ENCODE results near the gene GAS1.

GAS1 gene

DNA sequence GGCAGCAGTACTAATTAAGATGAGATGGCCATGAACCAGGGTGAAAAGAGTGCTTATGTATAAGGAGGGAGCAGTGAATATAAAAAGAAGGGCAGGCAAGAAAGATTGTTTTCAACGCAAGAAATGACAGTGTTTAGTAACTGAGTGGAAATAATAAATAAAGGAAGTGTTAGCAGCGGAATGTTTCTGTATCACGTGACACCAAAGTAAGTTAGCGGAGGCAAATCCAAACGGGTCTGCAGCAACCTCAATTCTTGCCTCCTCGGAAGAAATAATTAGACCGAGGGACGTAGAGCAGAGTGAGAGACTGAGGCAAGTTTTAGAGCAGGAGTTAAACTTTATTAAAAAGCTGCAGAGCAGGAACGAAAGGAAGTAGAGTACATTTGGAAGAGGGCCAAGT lies 15.4 kb upstream of the GAS1 start:
- DNase-seq (ENCODE audit: low read depth, low spot score), result no peak
- H3K36me3 ChIP-seq (ENCODE audit: insufficient read depth, insufficient read length, low read length), result no peaks in the 10 kb centered on the region
- H3K9me3 ChIP-seq (ENCODE audit: insufficient read depth, low read length), result no peaks in the 10 kb centered on the region
- no peak overlapping the region for H3K9ac ChIP-seq (ENCODE audit: insufficient read length, low read depth)
- no peak overlapping the region for H3K4me3 ChIP-seq (ENCODE audit: insufficient read length, low read depth)
- no peaks in the 10 kb centered on the region for H3K27me3 ChIP-seq (ENCODE audit: insufficient read depth, insufficient read length)
- TF ChIP-seq ZNF274 (IDR thresholded peaks at IDR 0.05; ENCODE audit: low read depth, low read length), result no peak
- TF ChIP-seq YY1 (IDR thresholded peaks at IDR 0.05; ENCODE audit: insufficient read depth, insufficient read length), result no peak
- TF ChIP-seq SUZ12 (IDR thresholded peaks at IDR 0.05; ENCODE audit: extremely low read depth, insufficient read depth, insufficient read length), result no peak
- H3K4me1 ChIP-seq (ENCODE audit: insufficient read depth, insufficient read length), result no peaks in the 10 kb centered on the region

DNA sequence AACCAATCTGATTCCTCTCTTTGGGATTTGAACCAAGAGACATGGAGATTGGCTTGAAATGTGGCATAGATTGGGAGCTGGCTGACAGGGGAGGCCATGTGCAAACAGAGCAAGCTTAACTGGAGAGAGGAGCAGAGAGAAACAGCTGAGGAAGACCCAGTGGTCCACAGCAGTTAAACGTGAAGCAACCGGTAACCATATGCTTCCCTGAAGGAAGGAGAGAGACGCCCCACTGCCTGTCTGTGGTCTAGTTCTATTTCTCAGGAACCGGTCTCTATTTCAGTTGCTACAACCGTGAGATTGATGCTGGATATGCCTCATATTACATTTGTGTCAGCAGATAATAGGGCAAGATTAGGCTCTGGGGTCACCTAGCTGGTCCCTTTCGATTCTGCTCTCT lies 13.6 kb upstream of the GAS1 start:
- Histone ChIP-seq H3K9ac (ENCODE audit: insufficient read length, low read depth) (no peak overlapping the region), H3K36me3 (ENCODE audit: insufficient read depth, insufficient read length, low read length) (no peaks in the 10 kb centered on the region), H3K4me1 (ENCODE audit: insufficient read depth, insufficient read length) (no peaks in the 10 kb centered on the region), H3K9me3 (ENCODE audit: insufficient read depth, low read length) (no peaks in the 10 kb centered on the region), H3K27me3 (ENCODE audit: insufficient read depth, insufficient read length) (no peaks in the 10 kb centered on the region), H3K4me3 (ENCODE audit: insufficient read length, low read depth) (no peak overlapping the region)
- TF ChIP-seq YY1 (IDR thresholded peaks at IDR 0.05; ENCODE audit: insufficient read depth, insufficient read length) (no peak), SUZ12 (IDR thresholded peaks at IDR 0.05; ENCODE audit: extremely low read depth, insufficient read depth, insufficient read length) (no peak), ZNF274 (IDR thresholded peaks at IDR 0.05; ENCODE audit: low read depth, low read length) (no peak)
- DNase-seq (ENCODE audit: low read depth, low spot score), result no peak

DNA sequence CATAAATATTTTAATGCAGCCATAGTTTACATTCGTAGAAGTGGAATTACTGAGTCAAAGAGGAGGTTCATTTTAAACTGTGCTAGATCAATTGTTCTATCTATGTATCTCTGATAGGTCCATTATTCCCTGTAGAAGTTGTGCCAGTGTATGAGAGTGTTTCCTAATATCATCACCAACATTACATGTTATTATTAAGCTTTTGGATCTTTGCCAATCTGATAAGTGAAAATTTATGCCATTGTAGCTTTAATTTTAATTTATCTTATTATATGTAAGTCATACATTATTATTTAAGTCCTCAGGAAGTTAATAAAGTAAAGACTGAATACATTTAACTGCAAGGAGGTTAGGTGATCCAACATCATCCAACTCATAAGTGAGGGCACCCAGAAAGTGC lies 10.9 kb upstream of the GAS1 start:
- Histone ChIP-seq H3K4me3 (ENCODE audit: insufficient read length, low read depth) (no peak overlapping the region), H3K27me3 (ENCODE audit: insufficient read depth, insufficient read length) (no peaks in the 10 kb centered on the region), H3K36me3 (ENCODE audit: insufficient read depth, insufficient read length, low read length) (no peaks in the 10 kb centered on the region), H3K4me1 (ENCODE audit: insufficient read depth, insufficient read length) (no peaks in the 10 kb centered on the region), H3K9ac (ENCODE audit: insufficient read length, low read depth) (no peak overlapping the region), H3K9me3 (ENCODE audit: insufficient read depth, low read length) (no peaks in the 10 kb centered on the region)
- no peak for DNase-seq (ENCODE audit: low read depth, low spot score)
- TF ChIP-seq YY1 (IDR thresholded peaks at IDR 0.05; ENCODE audit: insufficient read depth, insufficient read length) (no peak), ZNF274 (IDR thresholded peaks at IDR 0.05; ENCODE audit: low read depth, low read length) (no peak), SUZ12 (IDR thresholded peaks at IDR 0.05; ENCODE audit: extremely low read depth, insufficient read depth, insufficient read length) (no peak)

DNA sequence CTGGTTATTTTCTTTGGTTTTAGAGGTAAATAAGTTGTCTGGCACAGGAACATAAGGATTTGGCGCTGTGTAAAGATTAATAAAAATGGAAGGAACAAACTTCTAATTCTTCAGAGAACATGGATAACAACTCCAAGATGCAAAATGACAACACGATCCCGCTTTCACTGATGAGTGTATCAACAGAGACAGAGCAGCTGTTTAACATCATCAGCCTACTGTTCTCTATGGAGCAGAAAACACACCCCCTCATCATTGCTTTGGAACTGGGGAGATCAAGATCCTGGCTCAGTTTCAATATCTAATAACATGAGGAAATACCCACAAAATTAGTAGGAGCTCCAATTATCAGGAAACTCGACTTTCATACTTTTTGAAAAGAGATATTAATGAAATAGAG lies 8.3 kb upstream of the GAS1 start:
- no peaks in the 10 kb centered on the region for H3K36me3 ChIP-seq (ENCODE audit: insufficient read depth, insufficient read length, low read length)
- no peak for TF ChIP-seq ZNF274 (IDR thresholded peaks at IDR 0.05; ENCODE audit: low read depth, low read length)
- no peak for TF ChIP-seq SUZ12 (IDR thresholded peaks at IDR 0.05; ENCODE audit: extremely low read depth, insufficient read depth, insufficient read length)
- no peak for TF ChIP-seq YY1 (IDR thresholded peaks at IDR 0.05; ENCODE audit: insufficient read depth, insufficient read length)
- H3K4me1 ChIP-seq (ENCODE audit: insufficient read depth, insufficient read length), result no peaks in the 10 kb centered on the region
- no peaks in the 10 kb centered on the region for H3K27me3 ChIP-seq (ENCODE audit: insufficient read depth, insufficient read length)
- no peak for DNase-seq (ENCODE audit: low read depth, low spot score)
- no peak overlapping the region for H3K9ac ChIP-seq (ENCODE audit: insufficient read length, low read depth)
- peaks cover 7% of the 10 kb centered on the region; the same call in 1 of the 2 replicates for H3K9me3 ChIP-seq (ENCODE audit: insufficient read depth, low read length)
- H3K4me3 ChIP-seq (ENCODE audit: insufficient read length, low read depth), result no peak overlapping the region

DNA sequence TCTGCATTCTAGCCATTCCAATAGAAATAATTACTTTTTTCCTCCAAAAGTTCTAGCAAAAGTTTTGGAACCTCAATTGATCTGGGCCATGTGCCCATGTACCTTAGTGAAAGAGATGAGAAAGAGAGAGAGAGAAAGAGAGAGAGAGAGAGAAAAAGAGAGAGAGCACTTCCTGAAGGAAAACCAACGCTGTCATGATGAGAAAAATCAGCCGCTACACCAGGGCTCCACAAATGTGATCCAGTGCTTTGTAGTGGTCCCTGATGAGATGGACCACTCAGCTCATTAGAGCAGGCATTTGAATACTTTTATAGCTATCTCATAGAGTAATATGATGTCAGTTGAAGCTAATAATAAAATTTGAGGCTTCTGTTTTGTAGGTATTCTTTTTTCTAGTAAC lies 7.7 kb upstream of the GAS1 start:
- TF ChIP-seq ZNF274 (IDR thresholded peaks at IDR 0.05; ENCODE audit: low read depth, low read length) (no peak), SUZ12 (IDR thresholded peaks at IDR 0.05; ENCODE audit: extremely low read depth, insufficient read depth, insufficient read length) (no peak), YY1 (IDR thresholded peaks at IDR 0.05; ENCODE audit: insufficient read depth, insufficient read length) (no peak)
- Histone ChIP-seq H3K36me3 (ENCODE audit: insufficient read depth, insufficient read length, low read length) (no peaks in the 10 kb centered on the region), H3K4me3 (ENCODE audit: insufficient read length, low read depth) (no peak overlapping the region), H3K27me3 (ENCODE audit: insufficient read depth, insufficient read length) (no peaks in the 10 kb centered on the region), H3K9ac (ENCODE audit: insufficient read length, low read depth) (no peak overlapping the region), H3K9me3 (ENCODE audit: insufficient read depth, low read length) (peaks cover 10% of the 10 kb centered on the region; the same call in 1 of the 2 replicates), H3K4me1 (ENCODE audit: insufficient read depth, insufficient read length) (no peaks in the 10 kb centered on the region)
- no peak for DNase-seq (ENCODE audit: low read depth, low spot score)

DNA sequence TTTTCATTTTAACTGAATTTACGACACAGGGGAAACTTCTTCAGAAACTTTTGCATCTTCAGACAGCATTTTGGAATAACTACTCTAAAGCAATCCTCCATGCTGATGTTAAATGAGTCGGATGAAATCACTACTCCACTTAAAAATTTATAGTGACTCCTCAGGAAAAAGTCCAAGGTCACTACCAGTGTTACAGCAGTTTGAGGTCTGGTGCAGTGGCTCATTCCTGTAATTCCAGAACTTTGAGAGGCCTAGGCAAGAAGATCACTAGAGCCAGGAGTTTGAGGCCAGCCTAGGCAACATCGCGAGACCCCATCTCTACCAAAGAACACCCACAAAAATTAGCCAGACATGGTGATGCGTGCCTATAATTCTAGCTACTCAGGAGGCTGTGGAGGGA lies 5.9 kb upstream of the GAS1 start:
- Histone ChIP-seq H3K4me3 (ENCODE audit: insufficient read length, low read depth) (no peak overlapping the region), H3K27me3 (ENCODE audit: insufficient read depth, insufficient read length) (no peaks in the 10 kb centered on the region), H3K9ac (ENCODE audit: insufficient read length, low read depth) (no peak overlapping the region), H3K4me1 (ENCODE audit: insufficient read depth, insufficient read length) (no peaks in the 10 kb centered on the region), H3K36me3 (ENCODE audit: insufficient read depth, insufficient read length, low read length) (no peaks in the 10 kb centered on the region), H3K9me3 (ENCODE audit: insufficient read depth, low read length) (peaks cover 12% of the 10 kb centered on the region; the same call in 1 of the 2 replicates)
- no peak for DNase-seq (ENCODE audit: low read depth, low spot score)
- TF ChIP-seq YY1 (IDR thresholded peaks at IDR 0.05; ENCODE audit: insufficient read depth, insufficient read length) (no peak), SUZ12 (IDR thresholded peaks at IDR 0.05; ENCODE audit: extremely low read depth, insufficient read depth, insufficient read length) (no peak), ZNF274 (IDR thresholded peaks at IDR 0.05; ENCODE audit: low read depth, low read length) (no peak)

DNA sequence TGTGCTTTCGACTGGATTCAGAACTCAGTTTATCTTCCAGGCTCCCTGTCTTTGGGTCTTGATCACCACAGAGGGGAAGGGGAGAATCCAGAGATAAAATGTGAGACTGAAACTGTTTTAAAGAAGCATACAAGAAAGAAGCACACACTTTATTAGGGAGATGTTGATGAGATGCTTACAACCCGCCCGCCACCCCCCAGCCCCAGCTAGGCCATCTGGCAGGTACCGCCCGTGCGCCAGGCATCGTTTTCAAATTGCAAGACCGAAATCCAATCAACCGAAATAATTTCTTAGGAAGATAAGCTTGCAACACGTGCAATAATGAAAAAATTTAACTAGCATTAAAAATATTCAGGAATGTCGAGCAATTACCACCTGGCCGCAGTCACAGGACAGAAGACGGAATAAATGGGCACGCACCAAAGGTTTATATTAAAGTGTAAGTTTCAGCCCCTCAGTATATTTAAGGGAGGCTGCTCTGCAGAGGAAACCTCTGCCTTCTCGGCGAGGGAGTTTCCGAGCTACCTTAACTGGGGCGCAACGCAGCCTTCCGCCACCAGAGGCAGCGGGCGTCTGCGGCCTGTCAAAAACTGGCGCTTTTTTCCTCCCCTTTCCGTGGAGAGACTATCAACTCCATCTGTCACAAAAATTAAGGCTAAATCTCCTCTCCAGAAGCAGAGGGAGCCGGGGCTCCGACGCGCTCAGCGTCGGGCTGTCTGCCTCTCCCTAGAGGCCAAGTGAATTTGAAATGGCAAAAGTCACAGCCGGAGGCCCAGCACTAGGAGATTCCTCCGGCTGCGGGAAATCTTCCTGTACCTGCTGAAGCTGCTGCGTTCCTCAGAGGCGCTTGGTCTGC lies 996 bp upstream of the GAS1 start:
- peaks cover 12% of the 10 kb centered on the region; the same call in 1 of the 2 replicates for H3K9me3 ChIP-seq (ENCODE audit: insufficient read depth, low read length)
- no peaks in the 10 kb centered on the region for H3K4me1 ChIP-seq (ENCODE audit: insufficient read depth, insufficient read length)
- TF ChIP-seq ZNF274 (IDR thresholded peaks at IDR 0.05; ENCODE audit: low read depth, low read length) (no peak), YY1 (IDR thresholded peaks at IDR 0.05; ENCODE audit: insufficient read depth, insufficient read length) (no peak), SUZ12 (IDR thresholded peaks at IDR 0.05; ENCODE audit: extremely low read depth, insufficient read depth, insufficient read length) (no peak)
- H3K9ac ChIP-seq (ENCODE audit: insufficient read length, low read depth), result peak overlapping the region; percentile 77
- H3K27me3 ChIP-seq (ENCODE audit: insufficient read depth, insufficient read length), result no peaks in the 10 kb centered on the region
- peak overlapping the region; percentile 49 for H3K4me3 ChIP-seq (ENCODE audit: insufficient read length, low read depth)
- DNase-seq (ENCODE audit: low read depth, low spot score), result no peak
- H3K36me3 ChIP-seq (ENCODE audit: insufficient read depth, insufficient read length, low read length), result no peaks in the 10 kb centered on the region

All from NT2/D1 (cell line).